ENCODE data around the gene LGR4. TPM values are rescaled to one million over a fixed set of nuclear protein-coding genes. Genes with fewer than 3 reads are reported as not detected.

Gene LGR4
- total RNA-seq, 4 donors from 2014 or later, result 9.4 to 57.9 (median 16.1) TPM

DNA sequence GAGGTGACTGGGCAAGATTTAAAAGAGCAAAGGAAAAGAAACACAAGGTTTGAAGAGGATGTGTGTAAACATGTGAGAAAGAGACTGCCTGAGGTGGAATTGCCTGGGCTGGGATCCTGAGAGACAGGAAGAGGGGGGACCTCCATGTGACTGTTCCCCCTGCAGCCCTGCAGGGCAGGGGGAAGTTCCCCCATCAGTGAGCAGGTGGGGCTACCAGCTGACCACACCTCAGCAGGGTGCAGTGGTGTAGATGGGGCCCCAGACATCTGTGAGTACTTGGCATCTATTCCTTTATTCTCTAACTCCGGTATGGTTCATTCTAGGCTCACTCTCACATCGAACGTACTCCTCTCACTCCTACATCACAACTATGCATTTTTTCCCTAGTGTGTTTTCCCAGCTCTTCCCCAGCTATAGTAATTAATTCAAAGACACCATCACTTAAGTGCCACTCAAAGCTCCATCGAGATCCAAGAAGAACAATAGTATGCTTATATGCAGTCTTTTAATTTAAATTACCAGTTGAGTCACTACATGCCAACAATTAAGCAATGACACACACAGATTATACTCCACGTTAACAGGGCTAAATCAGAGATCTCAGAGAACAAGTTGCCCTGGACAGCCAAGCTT lies 42.7 kb downstream of the LGR4 start:
- Histone ChIP-seq H3K27ac (no peak overlapping the region), H3K4me1 (no peaks in the 10 kb centered on the region), H3K36me3 (no peaks in the 10 kb centered on the region), H3K27me3 (no peaks in the 10 kb centered on the region), H3K4me3 (no peak overlapping the region), H3K9me3 (no peaks in the 10 kb centered on the region)
- TF ChIP-seq POLR2A (IDR thresholded peaks at IDR 0.05), result no peak
- TF ChIP-seq, protein P1, sequence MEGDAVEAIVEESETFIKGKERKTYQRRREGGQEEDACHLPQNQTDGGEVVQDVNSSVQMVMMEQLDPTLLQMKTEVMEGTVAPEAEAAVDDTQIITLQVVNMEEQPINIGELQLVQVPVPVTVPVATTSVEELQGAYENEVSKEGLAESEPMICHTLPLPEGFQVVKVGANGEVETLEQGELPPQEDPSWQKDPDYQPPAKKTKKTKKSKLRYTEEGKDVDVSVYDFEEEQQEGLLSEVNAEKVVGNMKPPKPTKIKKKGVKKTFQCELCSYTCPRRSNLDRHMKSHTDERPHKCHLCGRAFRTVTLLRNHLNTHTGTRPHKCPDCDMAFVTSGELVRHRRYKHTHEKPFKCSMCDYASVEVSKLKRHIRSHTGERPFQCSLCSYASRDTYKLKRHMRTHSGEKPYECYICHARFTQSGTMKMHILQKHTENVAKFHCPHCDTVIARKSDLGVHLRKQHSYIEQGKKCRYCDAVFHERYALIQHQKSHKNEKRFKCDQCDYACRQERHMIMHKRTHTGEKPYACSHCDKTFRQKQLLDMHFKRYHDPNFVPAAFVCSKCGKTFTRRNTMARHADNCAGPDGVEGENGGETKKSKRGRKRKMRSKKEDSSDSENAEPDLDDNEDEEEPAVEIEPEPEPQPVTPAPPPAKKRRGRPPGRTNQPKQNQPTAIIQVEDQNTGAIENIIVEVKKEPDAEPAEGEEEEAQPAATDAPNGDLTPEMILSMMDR (IDR thresholded peaks at IDR 0.05), result no peak
- intact Hi-C loops (cut with DNase I; ENCODE audit: low total_unique reads), result no loop called here
- DNase-seq, result no peak

GRCh38 chr11:27427183-27427980 lies 45.2 kb downstream of the LGR4 start:
- no peak for TF ChIP-seq POLR2A (IDR thresholded peaks at IDR 0.05)
- TF ChIP-seq, protein P1 (IDR thresholded peaks at IDR 0.05), result no peak
- H3K9me3 ChIP-seq, result no peaks in the 10 kb centered on the region
- intact Hi-C loops (cut with DNase I; ENCODE audit: low total_unique reads), result no loop called here
- no peak overlapping the region for H3K27ac ChIP-seq
- DNase-seq, result no peak
- no peaks in the 10 kb centered on the region for H3K36me3 ChIP-seq
- H3K4me1 ChIP-seq, result no peaks in the 10 kb centered on the region
- H3K27me3 ChIP-seq, result no peaks in the 10 kb centered on the region
- no peak overlapping the region for H3K4me3 ChIP-seq

DNA sequence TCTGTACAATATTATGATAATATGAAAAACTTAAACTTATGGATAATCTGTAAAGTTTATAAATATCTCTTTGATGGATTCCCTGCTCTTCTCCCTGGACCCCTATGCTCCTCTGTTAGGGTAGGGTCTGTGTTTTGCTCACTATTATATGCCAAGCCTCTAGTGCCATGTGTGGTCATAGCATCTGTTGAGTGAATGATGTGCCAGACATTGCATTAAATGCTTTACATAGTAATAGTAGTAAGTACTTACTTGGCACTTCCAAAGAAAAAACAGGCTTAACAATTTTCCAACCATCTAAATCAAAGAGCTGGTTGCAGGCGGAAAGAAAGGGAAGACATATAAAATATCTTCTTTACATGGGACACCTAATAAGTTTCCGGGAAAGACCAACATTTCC lies 46.8 kb downstream of the LGR4 start:
- no peak for DNase-seq
- no peaks in the 10 kb centered on the region for H3K4me1 ChIP-seq
- no peak for TF ChIP-seq POLR2A (IDR thresholded peaks at IDR 0.05)
- TF ChIP-seq, protein P1 (IDR thresholded peaks at IDR 0.05), result no peak
- no peaks in the 10 kb centered on the region for H3K9me3 ChIP-seq
- no peaks in the 10 kb centered on the region for H3K36me3 ChIP-seq
- H3K27me3 ChIP-seq, result no peaks in the 10 kb centered on the region
- no peak overlapping the region for H3K4me3 ChIP-seq
- no peak overlapping the region for H3K27ac ChIP-seq
- intact Hi-C loops (cut with DNase I; ENCODE audit: low total_unique reads), result no loop called here

DNA sequence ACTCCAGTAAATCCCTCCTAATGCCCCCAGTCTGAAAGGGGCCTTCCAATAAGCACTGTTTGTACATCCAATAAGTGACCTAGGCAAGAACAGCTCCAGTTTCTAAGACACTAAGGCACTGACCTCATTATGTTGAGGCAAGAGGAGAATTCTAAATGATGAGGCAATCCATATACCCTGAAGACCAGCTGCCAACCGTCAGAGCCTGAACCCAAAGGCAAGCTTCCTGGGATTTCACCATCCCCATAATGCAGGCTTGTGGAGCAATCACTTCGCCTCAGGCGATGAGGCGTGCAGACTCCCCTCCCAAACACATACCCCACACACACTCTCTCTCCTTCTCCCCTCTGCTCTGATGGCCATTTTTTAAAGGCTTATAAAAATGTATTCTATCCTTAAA lies 49.5 kb downstream of the LGR4 start:
- no peaks in the 10 kb centered on the region for H3K9me3 ChIP-seq
- no peak overlapping the region for H3K4me3 ChIP-seq
- no peaks in the 10 kb centered on the region for H3K4me1 ChIP-seq
- TF ChIP-seq, protein P1 (IDR thresholded peaks at IDR 0.05), result no peak
- no peak for TF ChIP-seq POLR2A (IDR thresholded peaks at IDR 0.05)
- H3K27me3 ChIP-seq, result no peaks in the 10 kb centered on the region
- H3K36me3 ChIP-seq, result no peaks in the 10 kb centered on the region
- intact Hi-C loops (cut with DNase I; ENCODE audit: low total_unique reads), result no loop called here
- H3K27ac ChIP-seq, result peak overlapping the region in 1 of 2 donors; percentile 1
- DNase-seq, result peak; percentile 26 to 58

GRCh38 chr11:27421819-27422494 lies 50.6 kb downstream of the LGR4 start:
- intact Hi-C loops (cut with DNase I; ENCODE audit: low total_unique reads), result no loop called here
- Histone ChIP-seq H3K4me1 (no peaks in the 10 kb centered on the region), H3K9me3 (no peaks in the 10 kb centered on the region), H3K4me3 (no peak overlapping the region), H3K36me3 (no peaks in the 10 kb centered on the region), H3K27me3 (no peaks in the 10 kb centered on the region), H3K27ac (peak overlapping the region; percentile 1 to 51)
- no peak for DNase-seq
- TF ChIP-seq POLR2A (IDR thresholded peaks at IDR 0.05), result no peak
- TF ChIP-seq, protein P1 (IDR thresholded peaks at IDR 0.05), result no peak

Data from uterus (tissue), 4 donors.